ENCODE measurements around the gene BICDL1.

The BICDL1 gene

GRCh38 chr12:120103044-120103338 is 114.0 kb downstream of the BICDL1 start:
- DNase-seq, result no peak

- no peak for DNase-seq
These were observed 114.3 kb downstream of the BICDL1 start for GRCh38 chr12:120103371-120103770.

- DNase-seq, result no peak
These were observed 117.1 kb downstream of the BICDL1 start for GRCh38 chr12:120106151-120106550.

- no peak for DNase-seq
These were observed 120.7 kb downstream of the BICDL1 start for GRCh38 chr12:120109570-120110267.

GRCh38 chr12:120110550-120111501 is 121.8 kb downstream of the BICDL1 start:
- peak; percentile 62 for DNase-seq

- no peak for DNase-seq
These were observed 126.0 kb downstream of the BICDL1 start for GRCh38 chr12:120115066-120115465.

- DNase-seq, result no peak
These were observed 126.8 kb downstream of the BICDL1 start for GRCh38 chr12:120115692-120116440.

GRCh38 chr12:120116441-120116791 is 127.4 kb downstream of the BICDL1 start, which contains the start of gene RAB35:
Gene RAB35 (minus strand): TSS chr12:120116753. CDS start chr12:120116650, 103 bp downstream.
- no peak for DNase-seq

- DNase-seq, result peak; percentile 97
These were observed 128.0 kb downstream of the BICDL1 start for GRCh38 chr12:120116792-120117651.

GRCh38 chr12:120117961-120118320 is 128.9 kb downstream of the BICDL1 start:
- DNase-seq, result no peak

- no peak for DNase-seq
These were observed 129.5 kb downstream of the BICDL1 start for GRCh38 chr12:120118321-120119061.

GRCh38 chr12:120119271-120119973 is 130.4 kb downstream of the BICDL1 start:
- DNase-seq, result no peak

GRCh38 chr12:120121343-120121742 is 132.3 kb downstream of the BICDL1 start:
- DNase-seq, result no peak

- no peak for DNase-seq
These were observed 132.8 kb downstream of the BICDL1 start for GRCh38 chr12:120121766-120122293.

- no peak for DNase-seq
These were observed 136.0 kb downstream of the BICDL1 start for GRCh38 chr12:120125029-120125428.

GRCh38 chr12:120125792-120126634 is 137.0 kb downstream of the BICDL1 start:
- DNase-seq, result no peak

GRCh38 chr12:120126635-120127005 is 137.6 kb downstream of the BICDL1 start:
- DNase-seq, result no peak

GRCh38 chr12:120130011-120130410 is 141.0 kb downstream of the BICDL1 start:
- DNase-seq, result no peak

GRCh38 chr12:120131116-120131515 is 142.1 kb downstream of the BICDL1 start:
- no peak for DNase-seq
